IMR-90 (cell line): Measurements from ENCODE around the gene SLC25A15. TPM values are rescaled to one million over a fixed set of nuclear protein-coding genes. Genes with fewer than 3 reads are reported as not detected.

ENCODE experiments used
- ATAC-seq: fragments of 200-7000 bp; cut with Tn5 transposase; 2 replicates; pipeline ENCODE4 v1.9.1; 2020; ENCODE audit warnings: low read depth, mild to moderate bottlenecking, moderate library complexity
- BruUV-seq: library from RNA; stranded (reverse); fragments of 400-500 nt; replicated peaks from 2 replicates; lab custom pipeline; 2021; lab: Mats Ljungman, UMichigan
- CTCF ChIA-PET: fragments of 300-600 bp; formaldehyde crosslinking; extraction: SDS; loops from one replicate; lab custom pipeline; 2021; ENCODE audit warnings: antibody characterized with exemption; lab: Yijun Ruan, JAX
- POLR2A ChIA-PET: fragments of 300-600 bp; sonication (Branson Sonifier 250); formaldehyde crosslinking; loops from one replicate; lab custom pipeline; 2022; ENCODE audit warnings: antibody characterized with exemption; ENCODE audit not compliant: unreplicated experiment; lab: Charles Lee
- DNase-seq: peaks from one replicate; pipeline ENCODE4 v3.0.0; 2013
- H2AFZ ChIP-seq: replicated peaks from 2 replicates; pipeline ENCODE3; 2013; ENCODE audit warnings: low read length, mild to moderate bottlenecking; ENCODE audit not compliant: poor library complexity
- H2AK5ac ChIP-seq: 2 replicates; pipeline ENCODE4 v1.6.1; 2013; ENCODE audit warnings: low read depth, low read length, inconsistent platforms
- H2AK9ac ChIP-seq: replicated peaks from 2 replicates; pipeline ENCODE3; 2013; ENCODE audit warnings: mild to moderate bottlenecking, low read depth, low read length, moderate library complexity; ENCODE audit not compliant: poor library complexity
- H2BK120ac ChIP-seq: 2 replicates; pipeline ENCODE4 v1.6.1; 2013; ENCODE audit warnings: low read depth, low read length, inconsistent platforms
- H2BK15ac ChIP-seq: 3 replicates; pipeline ENCODE4 v1.6.1; 2013; ENCODE audit warnings: low read depth, low read length, inconsistent platforms
- H2BK20ac ChIP-seq: 2 replicates; pipeline ENCODE4 v1.6.1; 2013; ENCODE audit warnings: low read depth, mild to moderate bottlenecking, inconsistent platforms, low read length, moderate library complexity
- H2BK5ac ChIP-seq: 2 replicates; pipeline ENCODE4 v1.6.1; 2013; ENCODE audit warnings: mild to moderate bottlenecking, low read depth, low read length, inconsistent platforms; ENCODE audit not compliant: poor library complexity, severe bottlenecking
- H3K14ac ChIP-seq: replicated peaks from 2 replicates; pipeline ENCODE4 v1.6.1; 2013; ENCODE audit warnings: low read depth, low read length, inconsistent platforms
- H3K18ac ChIP-seq: 2 replicates; pipeline ENCODE4 v1.6.1; 2013; ENCODE audit warnings: low read depth, low read length, control low read depth
- H3K23ac ChIP-seq: 2 replicates; pipeline ENCODE4 v1.6.1; 2013; ENCODE audit warnings: low read depth, low read length, inconsistent platforms
- H3K27ac ChIP-seq: 2 replicates; pipeline ENCODE4 v1.5.1; 2013; ENCODE audit warnings: mild to moderate bottlenecking, control low read depth, low read length; ENCODE audit not compliant: insufficient read depth
- H3K27me3 ChIP-seq: 2 replicates; pipeline ENCODE4 v1.6.1; 2013; ENCODE audit warnings: low read length; ENCODE audit not compliant: control insufficient read depth, insufficient read depth
- H3K36me3 ChIP-seq: 2 replicates; pipeline ENCODE4 v1.6.1; 2013; ENCODE audit warnings: low read length, mixed read lengths; ENCODE audit not compliant: control insufficient read depth, insufficient read depth
- H3K4ac ChIP-seq: 2 replicates; pipeline ENCODE4 v1.6.1; 2013; ENCODE audit warnings: low read depth, low read length, inconsistent platforms
- H3K4me1 ChIP-seq: 2 replicates; pipeline ENCODE4 v1.6.1; 2013; ENCODE audit warnings: low read length, mixed read lengths; ENCODE audit not compliant: control insufficient read depth, insufficient read depth
- H3K4me2 ChIP-seq: 2 replicates; pipeline ENCODE4 v1.6.1; 2013; ENCODE audit warnings: low read depth, mild to moderate bottlenecking, control low read depth, low read length, moderate library complexity
- H3K4me3 ChIP-seq: 2 replicates; pipeline ENCODE4 v1.5.1; 2013; ENCODE audit warnings: low read depth, mild to moderate bottlenecking, control low read depth, low read length, moderate library complexity; ENCODE audit not compliant: insufficient read depth
- H3K56ac ChIP-seq: 2 replicates; pipeline ENCODE4 v1.6.1; 2013; ENCODE audit warnings: low read length, inconsistent platforms; ENCODE audit not compliant: insufficient read depth; ENCODE audit errors: extremely low read depth
- H3K79me1 ChIP-seq, 2 experiments: 2 replicates each; pipeline ENCODE4 v1.6.1; 2013; ENCODE audit warnings: low read length in 2 of 2, inconsistent platforms in 1 of 2, low read depth in 1 of 2
- H3K9ac ChIP-seq: 2 replicates; pipeline ENCODE4 v1.6.1; 2013; ENCODE audit warnings: low read depth, low read length, control low read depth
- H3K9me1 ChIP-seq: 2 replicates; pipeline ENCODE4 v1.6.1; 2013; ENCODE audit warnings: low read length, inconsistent platforms; ENCODE audit not compliant: insufficient read depth
- H3K9me3 ChIP-seq: 2 replicates; pipeline ENCODE4 v1.6.1; 2013; ENCODE audit warnings: low read length; ENCODE audit not compliant: control insufficient read depth, insufficient read depth
- H4K20me1 ChIP-seq: 2 replicates; pipeline ENCODE4 v1.6.1; 2013; ENCODE audit warnings: low read length, inconsistent platforms; ENCODE audit not compliant: insufficient read depth
- H4K5ac ChIP-seq: 2 replicates; pipeline ENCODE4 v1.6.1; 2013; ENCODE audit warnings: mild to moderate bottlenecking, low read depth, low read length, control low read depth
- H4K8ac ChIP-seq, 2 experiments: 2 replicates each; pipeline ENCODE4 v1.6.1; 2013; ENCODE audit warnings: low read depth in 2 of 2, low read length in 2 of 2, control low read depth in 1 of 2, inconsistent platforms in 1 of 2
- H4K91ac ChIP-seq: 2 replicates; pipeline ENCODE4 v1.6.1; 2013; ENCODE audit warnings: low read depth, low read length, inconsistent platforms; ENCODE audit not compliant: insufficient read depth
- BHLHE40 ChIP-seq: fragments of 150-350 bp; IDR thresholded peaks from 2 replicates; pipeline ENCODE4 v1.6.1; 2016; ENCODE audit warnings: mild to moderate bottlenecking, low read depth, low read length
- CEBPB ChIP-seq: IDR thresholded peaks from 2 replicates; pipeline ENCODE4 v1.6.1; 2012; ENCODE audit warnings: low read depth, low read length, improper control_type of control experiment
- CHD1 ChIP-seq: IDR thresholded peaks from 2 replicates; pipeline ENCODE4 v1.6.1; 2012; ENCODE audit warnings: low read depth, low read length, improper control_type of control experiment
- MAZ ChIP-seq: IDR thresholded peaks from 2 replicates; pipeline ENCODE4 v1.6.1; 2012; ENCODE audit warnings: low read depth, mild to moderate bottlenecking, low read length, improper control_type of control experiment, moderate library complexity, borderline replicate concordance
- MXI1 ChIP-seq: IDR thresholded peaks from 2 replicates; pipeline ENCODE4 v1.6.1; 2012; ENCODE audit warnings: low read depth, mild to moderate bottlenecking, low read length, moderate library complexity, borderline replicate concordance
- POLR2A ChIP-seq: IDR thresholded peaks from 2 replicates; pipeline ENCODE4 v1.6.1; 2012; ENCODE audit warnings: mild to moderate bottlenecking, low read depth, low read length
- RAD21 ChIP-seq: IDR thresholded peaks from 2 replicates; pipeline ENCODE4 v1.6.1; 2012; ENCODE audit warnings: low read length, improper control_type of control experiment
- RCOR1 ChIP-seq: IDR thresholded peaks from 2 replicates; pipeline ENCODE4 v1.6.1; 2012; ENCODE audit warnings: mild to moderate bottlenecking, low read length, improper control_type of control experiment; ENCODE audit not compliant: insufficient replicate concordance
- RFX5 ChIP-seq: IDR thresholded peaks from 2 replicates; pipeline ENCODE4 v1.8.0; 2012; ENCODE audit warnings: low read depth, mild to moderate bottlenecking, low read length, moderate library complexity
- SMC3 ChIP-seq: fragments of 150-350 bp; IDR thresholded peaks from 2 replicates; pipeline ENCODE4 v1.6.1; 2016; ENCODE audit warnings: low read depth, mild to moderate bottlenecking, antibody characterized with exemption, low read length, moderate library complexity
- USF2 ChIP-seq: fragments of 150-350 bp; IDR thresholded peaks from 2 replicates; pipeline ENCODE4 v1.6.1; 2017; ENCODE audit warnings: mild to moderate bottlenecking, antibody characterized with exemption, low read length, low read depth
- WGBS, 2 experiments: methylation state at CpG; one replicate each; pipeline versions ENCODE4 v1.1.5 to v1.1.7; 2013; ENCODE audit warnings: missing lambda C conversion rate in 2 of 2; ENCODE audit not compliant: insufficient read length in 1 of 2; ENCODE audit errors: extremely low coverage in 2 of 2; 5-methylcytosine and 5-hydroxymethylcytosine counted together
- dilution Hi-C: fragments of 300-500 bp; cut with HindIII; formaldehyde crosslinking; loops from one replicate; pipeline ENCODE4 v1.14.3; 2018; ENCODE audit warnings: low sequenced_read_pairs; ENCODE audit not compliant: unreplicated experiment
- in situ Hi-C: fragments of 300-500 bp; cut with MboI; formaldehyde crosslinking; loops from 3 replicates; pipeline ENCODE4 v1.14.3; 2019; ENCODE audit warnings: low sequenced_read_pairs, inconsistent platforms, mixed read lengths
- intact Hi-C: fragments of 100-400 bp; cut with micrococcal nuclease; formaldehyde crosslinking; loops from 2 replicates; pipeline ENCODE4 v1.10.0; 2022
- polyA plus RNA-seq, 3 experiments: library from polyadenylated mRNA; depleted of rRNA; stranded (reverse); fragments of >200 nt; gene quantifications; 2 replicates each; pipeline ENCODE4 v1.2.3, GENCODE V29; 2012; ENCODE audit warnings: low replicate concordance in 1 of 3
- total RNA-seq: library from RNA; depleted of rRNA; stranded (reverse); fragments of >200 nt; gene quantifications from 2 replicates; pipeline ENCODE4 v1.2.3, GENCODE V29; 2012
- TF ChIP-seq, protein P1 (sequence below): fragments of 150-350 bp; IDR thresholded peaks from 2 replicates; pipeline ENCODE4 v1.6.1; 2016; ENCODE audit warnings: low read depth, mild to moderate bottlenecking, low read length, moderate library complexity, borderline replicate concordance
- TF ChIP-seq, protein P2 (sequence below): conservative IDR thresholded peaks from 2 replicates; pipeline ENCODE4 v1.5.1; 2012; ENCODE audit warnings: mild to moderate bottlenecking, low read depth, low read length, improper control_type of control experiment

SLC25A15 gene
- total and polyA plus RNA-seq, 2 of the 4 experiments (the other 2 are of a cell fraction): 5.4 to 13.3 TPM

DNA sequence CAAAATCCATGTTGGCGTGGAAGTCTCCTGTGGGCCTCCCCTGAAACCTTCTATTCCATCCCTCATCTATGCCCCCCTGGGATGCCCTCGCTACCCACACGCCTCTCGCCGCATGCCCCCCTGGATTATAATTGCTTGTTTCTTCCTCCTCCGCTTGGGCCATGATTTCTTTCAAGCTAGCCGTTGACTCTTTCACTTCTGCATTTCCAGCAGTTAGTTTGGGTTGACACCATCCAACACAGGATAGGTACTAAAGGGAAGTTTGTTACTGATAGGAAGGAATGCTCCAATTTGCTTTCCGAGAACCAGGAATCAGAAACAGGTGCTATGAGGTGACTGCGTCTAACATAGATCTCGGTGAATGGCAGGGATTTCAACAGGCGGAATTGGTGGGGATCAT, 7.7 kb upstream of the SLC25A15 start:
- H3K36me3 ChIP-seq: no peaks in the 10 kb centered on the region
- no peaks in the 10 kb centered on the region for H3K79me1 ChIP-seq
- H3K9ac ChIP-seq: no peak overlapping the region
- TF ChIP-seq MXI1 (no peak), SMC3 (no peak), RAD21 (no peak), RCOR1 (no peak), POLR2A (no peak), CHD1 (no peak), MAZ (no peak), USF2 (no peak), CEBPB (no peak), BHLHE40 (no peak), RFX5 (no peak)
- TF ChIP-seq, protein P1, sequence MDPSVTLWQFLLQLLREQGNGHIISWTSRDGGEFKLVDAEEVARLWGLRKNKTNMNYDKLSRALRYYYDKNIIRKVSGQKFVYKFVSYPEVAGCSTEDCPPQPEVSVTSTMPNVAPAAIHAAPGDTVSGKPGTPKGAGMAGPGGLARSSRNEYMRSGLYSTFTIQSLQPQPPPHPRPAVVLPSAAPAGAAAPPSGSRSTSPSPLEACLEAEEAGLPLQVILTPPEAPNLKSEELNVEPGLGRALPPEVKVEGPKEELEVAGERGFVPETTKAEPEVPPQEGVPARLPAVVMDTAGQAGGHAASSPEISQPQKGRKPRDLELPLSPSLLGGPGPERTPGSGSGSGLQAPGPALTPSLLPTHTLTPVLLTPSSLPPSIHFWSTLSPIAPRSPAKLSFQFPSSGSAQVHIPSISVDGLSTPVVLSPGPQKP: no peak
- TF ChIP-seq, protein P2, sequence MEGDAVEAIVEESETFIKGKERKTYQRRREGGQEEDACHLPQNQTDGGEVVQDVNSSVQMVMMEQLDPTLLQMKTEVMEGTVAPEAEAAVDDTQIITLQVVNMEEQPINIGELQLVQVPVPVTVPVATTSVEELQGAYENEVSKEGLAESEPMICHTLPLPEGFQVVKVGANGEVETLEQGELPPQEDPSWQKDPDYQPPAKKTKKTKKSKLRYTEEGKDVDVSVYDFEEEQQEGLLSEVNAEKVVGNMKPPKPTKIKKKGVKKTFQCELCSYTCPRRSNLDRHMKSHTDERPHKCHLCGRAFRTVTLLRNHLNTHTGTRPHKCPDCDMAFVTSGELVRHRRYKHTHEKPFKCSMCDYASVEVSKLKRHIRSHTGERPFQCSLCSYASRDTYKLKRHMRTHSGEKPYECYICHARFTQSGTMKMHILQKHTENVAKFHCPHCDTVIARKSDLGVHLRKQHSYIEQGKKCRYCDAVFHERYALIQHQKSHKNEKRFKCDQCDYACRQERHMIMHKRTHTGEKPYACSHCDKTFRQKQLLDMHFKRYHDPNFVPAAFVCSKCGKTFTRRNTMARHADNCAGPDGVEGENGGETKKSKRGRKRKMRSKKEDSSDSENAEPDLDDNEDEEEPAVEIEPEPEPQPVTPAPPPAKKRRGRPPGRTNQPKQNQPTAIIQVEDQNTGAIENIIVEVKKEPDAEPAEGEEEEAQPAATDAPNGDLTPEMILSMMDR: no peak
- no peak overlapping the region for H2AFZ ChIP-seq
- no peak overlapping the region for H2BK20ac ChIP-seq
- H4K91ac ChIP-seq: no peak overlapping the region
- no peak overlapping the region for H2AK9ac ChIP-seq
- DNase-seq: no peak
- ChIA-PET POLR2A (no interaction called here), CTCF (no interaction called here)
- no peak overlapping the region for H3K27ac ChIP-seq
- in situ Hi-C loops (loop anchor here (10.0 kb wide), 1 partner anchor 273 kb away; no protein-coding TSS in a partner anchor), intact Hi-C loops (loop anchor here (10.0 kb wide), 1 partner anchor 443 kb away; no protein-coding TSS in a partner anchor), dilution Hi-C loops (no loop called here)
- H3K27me3 ChIP-seq: no peaks in the 10 kb centered on the region
- no peak overlapping the region for H4K8ac ChIP-seq
- H2AK5ac ChIP-seq: 0 out of 2 replicates have a peak overlapping the region, but pooled peaks have one; percentile 2
- no peak overlapping the region for H3K4me3 ChIP-seq
- peaks cover 18% of the 10 kb centered on the region for H3K9me1 ChIP-seq
- H4K20me1 ChIP-seq: no peaks in the 10 kb centered on the region
- no peak for ATAC-seq
- H3K14ac ChIP-seq: no peak overlapping the region
- H2BK120ac ChIP-seq: no peak overlapping the region
- no peak overlapping the region for H3K23ac ChIP-seq
- H2BK15ac ChIP-seq: no peak overlapping the region
- H3K4me2 ChIP-seq: no peak overlapping the region
- no peak overlapping the region for H4K5ac ChIP-seq
- 88% methylated on average over 6 of the region's 11 CpGs; no CpG with 5 or more reads in 1 of the 2 experiments for WGBS, 2 experiments
- BruUV-seq: no TSS peak
- H2BK5ac ChIP-seq: no peak overlapping the region
- no peak overlapping the region for H3K18ac ChIP-seq
- no peak overlapping the region for H3K56ac ChIP-seq
- H3K4ac ChIP-seq: no peak overlapping the region
- H3K4me1 ChIP-seq: peaks cover 8% of the 10 kb centered on the region
- no peaks in the 10 kb centered on the region for H3K9me3 ChIP-seq
